ENCODE results near the gene TAS2R30. TPM values are rescaled to one million over a fixed set of nuclear protein-coding genes. Genes with fewer than 3 reads are reported as not detected.
"Not testable (repeated sequence)": the region's sequence is repeated elsewhere in the genome, so short reads cannot be mapped to it uniquely, and the experiment has no call there.

TAS2R30 gene
- total and polyA plus RNA-seq, 9 of the 15 experiments (the other 6 are each of a cell fraction or from before 2014, with no cell fraction given): 0.11 to 4.0 (median 0.99) TPM; not detected in 3

GRCh38 chr12:11105546-11105945, 28.9 kb downstream of the TAS2R30 start (continued):
- no peak for TF ChIP-seq MGA (IDR thresholded peaks at IDR 0.05)
- no peak for TF ChIP-seq ZNF324 (CRISPR knock-in tag; IDR thresholded peaks at IDR 0.05)
- no peak for TF ChIP-seq SETDB1 (IDR thresholded peaks at IDR 0.05; ENCODE audit: low read length)
- no peak for TF ChIP-seq ZSCAN32 (CRISPR knock-in tag; IDR thresholded peaks at IDR 0.05)
- TF ChIP-seq ZNF717 (CRISPR knock-in tag; IDR thresholded peaks at IDR 0.05): no peak
- no peak for TF ChIP-seq NFE2L1 (tag; IDR thresholded peaks at IDR 0.05; ENCODE audit: borderline replicate concordance, low read depth)
- no peak for TF ChIP-seq ZFP1 (CRISPR knock-in tag; IDR thresholded peaks at IDR 0.05)
- no peak for TF ChIP-seq FOXJ2 (tag; IDR thresholded peaks at IDR 0.05)
- no peak for TF ChIP-seq CGGBP1 (CRISPR knock-in tag; IDR thresholded peaks at IDR 0.05)
- TF ChIP-seq ELK3 (CRISPR knock-in tag; IDR thresholded peaks at IDR 0.05): no peak

GRCh38 chr12:11094910-11095309, 39.5 kb downstream of the TAS2R30 start:
- H3K79me2 ChIP-seq (ENCODE audit: control insufficient read depth, insufficient read depth, low read length); H3K4me2 ChIP-seq (ENCODE audit: insufficient read depth, low read length); H3K4me3 ChIP-seq; H3K4me1 ChIP-seq (replicated peaks in 1 of 2; ENCODE audit: control insufficient read depth in 2 of 2, insufficient read depth in 2 of 2, low read length in 2 of 2); ATAC-seq; in situ Hi-C loops (cut with MboI); H3K27me3 ChIP-seq (ENCODE audit: control insufficient read depth in 2 of 2, insufficient read depth in 2 of 2, low read length in 2 of 2); DNase-seq (ENCODE audit: extremely low read depth in 1 of 4, low spot score in 3 of 4); H3K9ac ChIP-seq (ENCODE audit: insufficient read depth in 1 of 2, low read depth in 2 of 2, low read length in 2 of 2); CTCF ChIA-PET (ENCODE audit: low intra/inter-chr PET ratio); H3K27ac ChIP-seq (ENCODE audit: extremely low read depth, low read depth, low read length); H2AFZ ChIP-seq (ENCODE audit: low read depth, low read length); H3K9me3 ChIP-seq (replicated peaks; ENCODE audit: control insufficient read depth, insufficient read depth, low read depth, low read length); BruUV-seq (replicated peaks); H3K36me3 ChIP-seq (ENCODE audit: control insufficient read depth, insufficient read depth, low read length); FAIRE-seq; POLR2A ChIA-PET; H3K9me1 ChIP-seq (ENCODE audit: control insufficient read depth, insufficient read depth, low read length); intact Hi-C loops (cut with micrococcal nuclease); H4K20me1 ChIP-seq (replicated peaks; ENCODE audit: control insufficient read depth, insufficient read depth, low read length): not testable (repeated sequence)
- no CpG with 5 or more reads among the region's 2 CpGs for WGBS (ENCODE audit: insufficient coverage, low coverage, missing lambda C conversion rate)
